HG03354 (cell line): Measurements from ENCODE around the gene KIAA1549.

Experiments
- ATAC-seq: cut with Tn5 transposase; IDR thresholded peaks from one replicate; pipeline ENCODE4 v1.9.1; 2021; ENCODE audit warnings: mild to moderate bottlenecking; ENCODE audit not compliant: unreplicated experiment, poor library complexity, severe bottlenecking

The KIAA1549 gene

GRCh38 chr7:138796038-138796615, 185.1 kb downstream of the KIAA1549 start:
- no peak for ATAC-seq

- no peak for ATAC-seq
Measured at GRCh38 chr7:138785587-138786437, 195.4 kb downstream of the KIAA1549 start.

DNA sequence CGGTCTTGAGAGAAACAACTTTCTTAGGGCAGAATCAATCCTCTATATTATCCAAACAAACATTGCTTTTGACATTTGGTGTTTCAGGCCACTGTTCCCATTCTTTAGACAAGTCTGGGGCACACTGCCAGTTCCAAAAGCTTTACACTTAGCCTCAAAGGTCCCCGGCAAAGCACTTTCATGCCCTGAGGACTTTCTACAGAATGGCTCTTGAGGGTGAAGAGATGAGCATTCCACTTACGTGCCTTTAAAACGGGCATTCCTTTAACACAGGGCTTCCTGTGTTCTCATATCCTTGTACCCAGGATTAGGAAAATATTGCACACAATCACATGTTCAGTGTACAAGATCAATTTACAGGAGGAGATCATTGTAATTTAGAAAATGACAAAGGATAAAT, 196.5 kb downstream of the KIAA1549 start:
- ATAC-seq = no peak
